ENCODE data around the gene TBXT.
A peak's percentile ranks its signal among the peaks of the same experiment; 100 is the strongest.
"Not testable (repeated sequence)": the region's sequence is repeated elsewhere in the genome, so short reads cannot be mapped to it uniquely, and the experiment has no call there.

Gene TBXT

DNA sequence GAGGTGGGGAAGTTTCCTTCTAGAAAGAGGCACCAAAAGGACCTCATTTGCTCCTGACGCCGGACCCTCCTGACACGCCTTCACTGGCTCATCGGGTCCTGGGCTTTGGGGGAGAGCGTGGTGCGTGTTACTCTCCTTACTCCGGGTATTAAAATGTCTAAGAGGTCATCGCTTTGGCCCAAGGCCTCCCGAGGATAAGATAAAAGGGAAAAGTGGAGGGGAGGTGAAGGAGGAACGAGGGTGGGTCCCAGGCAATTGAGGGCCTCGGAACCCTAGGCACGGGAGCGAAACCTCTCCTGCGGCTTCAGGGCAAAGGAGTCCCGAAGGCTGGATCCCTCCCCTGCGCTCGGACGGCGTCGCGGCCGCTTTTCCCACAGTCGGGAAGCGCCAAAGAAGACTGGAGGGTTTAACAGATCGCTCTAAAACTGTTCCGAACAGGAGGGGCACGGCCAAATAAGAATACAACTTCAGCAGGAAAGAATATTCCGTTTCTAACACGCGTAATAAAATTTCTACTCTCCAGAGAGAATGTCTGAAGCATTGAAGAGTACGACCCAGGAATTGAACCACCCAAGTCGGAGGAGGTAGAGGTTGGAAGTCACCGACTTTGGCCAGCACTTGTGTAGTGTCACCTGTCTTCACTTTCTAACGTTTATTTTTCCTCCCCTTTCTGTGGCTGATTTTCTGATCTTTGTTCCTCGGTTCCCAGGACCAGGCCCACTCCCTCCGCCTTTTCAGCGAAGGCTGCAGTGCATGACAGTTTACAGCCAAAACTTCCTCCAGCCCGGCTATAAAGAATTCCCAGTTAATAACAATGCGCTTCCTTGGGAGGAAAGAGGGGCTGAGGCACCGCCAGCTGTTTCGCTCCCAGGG is 2.1 kb upstream of the TBXT start:
- DNase-seq = no peak

- no peak for DNase-seq
Measured at GRCh38 chr6:166168616-166169548, 1.2 kb upstream of the TBXT start.

DNA sequence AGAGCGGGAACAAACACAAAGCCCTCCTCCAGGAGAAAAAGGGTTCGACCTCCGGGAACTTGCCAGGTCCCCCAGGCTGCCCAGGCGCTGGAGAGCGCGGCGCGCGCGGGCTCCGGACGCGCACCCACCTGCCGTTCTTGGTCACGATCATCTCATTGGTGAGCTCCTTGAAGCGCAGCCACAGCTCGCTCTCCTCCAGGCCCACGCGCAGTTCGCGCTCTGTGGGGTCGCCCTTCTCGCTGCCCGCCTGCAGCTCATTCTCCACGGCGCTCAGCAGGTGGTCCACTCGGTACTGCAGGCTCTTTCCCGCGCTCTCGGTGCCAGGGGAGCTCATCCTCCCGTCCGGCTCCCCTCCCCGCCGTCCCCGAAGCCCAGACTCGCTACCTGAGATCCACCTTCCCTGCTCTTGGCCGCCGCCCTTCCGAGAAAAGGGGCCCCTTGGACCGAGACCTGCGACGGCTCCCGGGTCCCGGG is 356 bp downstream of the TBXT start:
- DNase-seq = no peak

GRCh38 chr6:166166314-166167257 is 1.1 kb downstream of the TBXT start:
- no peak for DNase-seq

GRCh38 chr6:166165558-166166313 is 1.9 kb downstream of the TBXT start:
- no peak for DNase-seq

GRCh38 chr6:166162599-166163342 is 4.9 kb downstream of the TBXT start:
- no peak for DNase-seq

- DNase-seq = no peak
Measured at GRCh38 chr6:166157930-166158617, 9.6 kb downstream of the TBXT start.

GRCh38 chr6:166156942-166157341 is 10.7 kb downstream of the TBXT start:
- DNase-seq = no peak

DNA sequence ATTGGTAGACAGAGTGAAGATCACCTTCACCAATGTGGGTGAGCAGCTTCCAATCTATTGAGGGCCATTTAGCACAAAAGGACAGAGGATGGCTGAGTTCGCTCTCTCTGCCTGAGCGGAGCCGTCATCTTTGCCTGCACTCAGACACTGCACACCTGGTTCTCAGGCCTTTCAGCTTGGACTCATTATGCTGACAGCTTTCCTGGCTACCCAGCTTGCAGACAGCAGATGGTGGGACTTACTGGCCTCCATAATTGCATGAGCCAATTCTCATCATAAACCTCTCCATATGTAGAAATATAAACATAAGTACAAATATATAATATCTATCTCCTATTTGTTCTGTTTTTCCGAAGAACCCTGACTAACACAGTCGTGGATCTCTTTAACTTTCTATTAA is 13.7 kb downstream of the TBXT start:
- DNase-seq = peak; percentile 14

DNA sequence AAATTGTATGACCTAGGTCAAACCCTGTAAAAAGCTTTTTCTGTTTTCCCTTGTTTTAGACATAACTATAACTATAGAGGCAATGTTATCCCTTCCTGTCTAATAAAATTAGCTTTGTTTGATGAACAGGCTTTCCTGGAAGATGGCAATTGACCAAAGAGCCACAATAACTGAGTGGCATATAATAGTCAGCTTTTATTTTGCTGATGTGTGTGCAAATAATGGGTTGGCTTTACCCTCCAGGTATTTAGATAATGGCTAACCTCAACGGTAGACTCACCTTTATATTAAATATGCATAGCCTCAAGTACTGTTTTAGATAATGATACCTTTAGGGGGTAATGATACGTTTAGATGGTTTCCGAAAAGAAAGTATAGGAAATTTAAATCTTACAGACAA is 15.0 kb downstream of the TBXT start:
- DNase-seq = peak; percentile 20

DNA sequence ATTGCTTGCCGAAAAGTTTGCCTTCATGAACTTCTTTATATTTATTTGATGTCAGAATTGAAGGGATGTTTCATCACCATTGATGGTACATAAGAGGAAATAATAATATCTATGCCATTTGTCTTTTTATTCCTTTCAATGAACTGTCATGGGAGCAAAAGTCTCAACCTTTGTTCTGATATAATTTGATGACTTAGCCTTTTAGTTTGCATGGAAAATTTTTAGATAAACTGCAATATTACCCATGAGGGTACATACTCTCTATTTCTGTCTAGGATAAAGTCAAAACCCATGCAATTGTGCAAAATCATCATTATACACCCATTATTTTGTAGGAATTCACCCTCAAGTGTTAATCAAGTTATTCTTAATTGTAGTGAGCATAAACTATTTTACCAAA is 15.9 kb downstream of the TBXT start:
- DNase-seq = no peak

- DNase-seq = no peak
Measured at GRCh38 chr6:166145751-166146150, 21.9 kb downstream of the TBXT start.

DNA sequence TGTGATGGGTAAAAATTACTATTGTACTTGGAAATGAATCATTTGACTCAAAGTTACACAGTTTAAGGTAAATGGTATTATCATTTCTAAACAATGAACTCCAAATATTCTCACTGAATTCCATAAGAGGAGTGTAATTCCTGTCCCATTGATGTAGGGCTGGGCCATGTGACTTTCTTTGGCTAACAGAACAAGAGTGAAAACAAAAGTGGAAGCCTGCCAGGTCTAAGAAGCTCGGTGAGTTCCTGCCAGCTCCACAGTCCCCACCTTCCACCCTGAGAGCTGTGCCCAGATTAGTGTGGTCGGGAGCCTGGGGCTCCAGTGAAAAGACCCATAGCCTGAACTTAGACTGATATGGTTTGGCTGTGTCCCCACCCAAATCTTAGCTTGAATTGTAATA is 24.6 kb downstream of the TBXT start:
- no peak for DNase-seq

- no peak for DNase-seq
Measured at GRCh38 chr6:166127624-166128472, 39.8 kb downstream of the TBXT start.

GRCh38 chr6:166123115-166123514 is 44.5 kb downstream of the TBXT start:
- DNase-seq = not testable (repeated sequence)

- no peak for DNase-seq
Measured at GRCh38 chr6:166121726-166122125, 45.9 kb downstream of the TBXT start.

GRCh38 chr6:166119116-166119911 is 48.3 kb downstream of the TBXT start:
- no peak for DNase-seq

DNA sequence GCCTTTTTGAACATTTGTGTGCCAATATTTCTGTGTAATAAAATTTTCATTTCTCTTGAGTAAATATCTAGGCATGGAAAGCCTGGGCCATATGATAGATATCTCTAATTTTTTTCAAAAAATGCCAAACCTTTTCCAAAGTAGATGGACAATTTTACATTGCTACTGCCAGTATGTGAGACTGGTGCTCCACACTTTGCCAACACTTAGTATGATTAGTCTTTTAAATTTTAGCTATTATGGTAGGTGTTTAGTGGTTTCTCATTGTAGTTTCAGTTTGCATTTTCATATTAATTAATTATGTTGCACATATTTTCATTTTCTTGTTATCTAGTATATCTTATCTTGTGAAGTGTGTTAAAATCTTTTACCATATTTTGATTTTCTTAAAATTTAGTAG is 52.0 kb downstream of the TBXT start:
- DNase-seq = no peak

DNA sequence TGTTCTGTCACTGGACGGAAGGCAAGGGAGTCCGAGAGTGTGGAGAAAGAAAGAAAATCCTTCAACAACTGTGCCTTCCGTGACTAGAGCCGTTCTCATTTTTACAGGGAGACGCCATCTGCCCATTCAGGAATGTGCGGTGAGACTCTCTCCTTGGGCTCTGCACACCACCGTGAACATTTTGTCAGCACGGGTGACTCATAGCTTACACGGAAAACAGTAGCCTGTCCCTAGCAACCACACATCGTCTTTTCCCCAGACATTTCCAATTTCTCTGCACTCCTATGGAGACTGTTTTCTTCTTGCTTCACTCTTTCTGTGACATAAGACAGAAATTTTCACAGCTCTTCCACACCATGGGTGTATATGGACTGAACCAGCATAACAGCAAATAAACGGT is 55.1 kb downstream of the TBXT start:
- DNase-seq = no peak
